ENCODE measurements around the gene PDE6A. TPM values are rescaled to one million over a fixed set of nuclear protein-coding genes. Genes with fewer than 3 reads are reported as not detected.

PDE6A gene
- total and polyA plus RNA-seq, 2 of the 13 experiments (the other 11 are each of a cell fraction or from before 2014, with no cell fraction given): 0.01 TPM; not detected in 1

GRCh38 chr5:149960272-149961185 is 15.9 kb upstream of the PDE6A start, which contains the start of gene SLC26A2 (continued):
- TF ChIP-seq ZNF275 (CRISPR knock-in tag; IDR thresholded peaks at IDR 0.05; ENCODE audit: borderline replicate concordance) (no peak), ZNF224 (CRISPR knock-in tag; IDR thresholded peaks at IDR 0.05) (no peak), SATB2 (CRISPR knock-in tag; IDR thresholded peaks at IDR 0.05) (no peak), ZNF784 (CRISPR knock-in tag; IDR thresholded peaks at IDR 0.05; ENCODE audit: borderline replicate concordance) (no peak), ZNF577 (CRISPR knock-in tag; IDR thresholded peaks at IDR 0.05; ENCODE audit: borderline replicate concordance, low read depth) (no peak), ZNF746 (CRISPR knock-in tag; IDR thresholded peaks at IDR 0.05) (no peak; the same call in 1 of the 2 replicates), GTF3A (CRISPR knock-in tag; conservative IDR thresholded peaks at IDR 0.05) (no peak), PRMT3 (CRISPR knock-in tag; IDR thresholded peaks at IDR 0.05; ENCODE audit: borderline replicate concordance, low read depth) (no peak), ZNF598 (CRISPR knock-in tag; IDR thresholded peaks at IDR 0.05; ENCODE audit: borderline replicate concordance) (no peak), GFI1 (CRISPR knock-in tag; IDR thresholded peaks at IDR 0.05; ENCODE audit: borderline replicate concordance) (no peak), GATA4 (IDR thresholded peaks at IDR 0.05; ENCODE audit: borderline replicate concordance, low read depth) (no peak; the same call in 1 of the 2 replicates), ZNF274 (CRISPR knock-in tag; IDR thresholded peaks at IDR 0.05) (no peak), ZFP1 (CRISPR knock-in tag; IDR thresholded peaks at IDR 0.05) (no peak), ZNF430 (CRISPR knock-in tag; IDR thresholded peaks at IDR 0.05) (peak; percentile 52; the same call in 1 of the 2 replicates), GRHL1 (CRISPR knock-in tag; conservative IDR thresholded peaks at IDR 0.05) (no peak), ZNF768 (CRISPR knock-in tag; IDR thresholded peaks at IDR 0.05) (peak; percentile 59; the same call in 1 of the 2 replicates), FOSL2 (CRISPR knock-in tag; IDR thresholded peaks at IDR 0.05) (peak; percentile 36; the same call in 1 of the 2 replicates), ARID5B (CRISPR knock-in tag; IDR thresholded peaks at IDR 0.05) (peak; percentile 52; the same call in 1 of the 2 replicates), GPN1 (CRISPR knock-in tag; IDR thresholded peaks at IDR 0.05; ENCODE audit: borderline replicate concordance) (no peak), PITX1 (CRISPR knock-in tag; IDR thresholded peaks at IDR 0.05) (peak; percentile 38; the same call in 1 of the 2 replicates), RBFOX2 (IDR thresholded peaks at IDR 0.05; ENCODE audit: low read depth, low read length) (peak; percentile 77), SNAI1 (CRISPR knock-in tag; IDR thresholded peaks at IDR 0.05; ENCODE audit: borderline replicate concordance) (no peak)
